ENCODE data around the gene RGS13. TPM values are rescaled to one million over a fixed set of nuclear protein-coding genes. Genes with fewer than 3 reads are reported as not detected.

The RGS13 gene
- not detected for polyA plus RNA-seq (ENCODE audit: insufficient read length in 3 of 3)
- long read RNA-seq, donor 1: 0 reads
- long read RNA-seq, donor 2: 0 reads
- long read RNA-seq, donor 3: 0 reads
- long read RNA-seq, donor 4: 0 reads
- long read RNA-seq, donor 5: 0 reads
- long read RNA-seq, donor 6: 0 reads
- long read RNA-seq, donor 7: 0 reads
- long read RNA-seq, donor 8: 0 reads
- long read RNA-seq, donor 9: 0 reads
- long read RNA-seq, donor 10: 0 reads
- long read RNA-seq, donor 11: 0 reads
- long read RNA-seq, donor 12: 0 reads
- long read RNA-seq, donor 13: 0 reads
- long read RNA-seq, donor 14: 0 reads
- long read RNA-seq, donor 15: 0 reads
- long read RNA-seq, donor 16: 0 reads

- no peak for DNase-seq (ENCODE audit: extremely low read depth in 1 of 11, low read depth in 9 of 11, low spot score in 4 of 11)
These were observed at the start of gene RGS13 for GRCh38 chr1:192635939-192636338. Gene RGS13, plus strand, starts transcription at chr1:192636147. Its CDS starts 8,188 bp downstream, at chr1:192644335.

GRCh38 chr1:192587386-192588266 is 48.3 kb upstream of the RGS13 start:
- no peak for DNase-seq (ENCODE audit: extremely low read depth in 1 of 11, low read depth in 9 of 11, low spot score in 4 of 11)

- no peak for DNase-seq (ENCODE audit: extremely low read depth in 1 of 11, low read depth in 9 of 11, low spot score in 4 of 11)
These were observed 47.4 kb upstream of the RGS13 start for GRCh38 chr1:192588546-192588945.

GRCh38 chr1:192589813-192590212 is 46.1 kb upstream of the RGS13 start:
- DNase-seq (ENCODE audit: extremely low read depth in 1 of 11, low read depth in 9 of 11, low spot score in 4 of 11): no peak

GRCh38 chr1:192592517-192592916 is 43.4 kb upstream of the RGS13 start:
- no peak for DNase-seq (ENCODE audit: extremely low read depth in 1 of 11, low read depth in 9 of 11, low spot score in 4 of 11)

- no peak for DNase-seq (ENCODE audit: extremely low read depth in 1 of 11, low read depth in 9 of 11, low spot score in 4 of 11)
These were observed 42.8 kb upstream of the RGS13 start for GRCh38 chr1:192592981-192593708.

GRCh38 chr1:192595299-192595698 is 40.6 kb upstream of the RGS13 start:
- DNase-seq (ENCODE audit: extremely low read depth in 1 of 11, low read depth in 9 of 11, low spot score in 4 of 11): no peak

GRCh38 chr1:192598589-192598988 is 37.4 kb upstream of the RGS13 start:
- DNase-seq (ENCODE audit: extremely low read depth in 1 of 11, low read depth in 9 of 11, low spot score in 4 of 11): no peak

- DNase-seq (ENCODE audit: extremely low read depth in 1 of 11, low read depth in 9 of 11, low spot score in 4 of 11): no peak
These were observed 35.7 kb upstream of the RGS13 start for GRCh38 chr1:192600275-192600674.

- DNase-seq (ENCODE audit: extremely low read depth in 1 of 11, low read depth in 9 of 11, low spot score in 4 of 11): no peak
These were observed 34.8 kb upstream of the RGS13 start for GRCh38 chr1:192601143-192601542.

GRCh38 chr1:192601567-192601966 is 34.4 kb upstream of the RGS13 start:
- no peak for DNase-seq (ENCODE audit: extremely low read depth in 1 of 11, low read depth in 9 of 11, low spot score in 4 of 11)

- DNase-seq (ENCODE audit: extremely low read depth in 1 of 11, low read depth in 9 of 11, low spot score in 4 of 11): no peak
These were observed 33.2 kb upstream of the RGS13 start for GRCh38 chr1:192602757-192603156.

GRCh38 chr1:192603218-192603787 is 32.6 kb upstream of the RGS13 start:
- DNase-seq (ENCODE audit: extremely low read depth in 1 of 11, low read depth in 9 of 11, low spot score in 4 of 11): no peak

- no peak for DNase-seq (ENCODE audit: extremely low read depth in 1 of 11, low read depth in 9 of 11, low spot score in 4 of 11)
These were observed 30.8 kb upstream of the RGS13 start for GRCh38 chr1:192604979-192605620.

GRCh38 chr1:192608671-192609070 is 27.3 kb upstream of the RGS13 start:
- DNase-seq (ENCODE audit: extremely low read depth in 1 of 11, low read depth in 9 of 11, low spot score in 4 of 11): no peak

- DNase-seq (ENCODE audit: extremely low read depth in 1 of 11, low read depth in 9 of 11, low spot score in 4 of 11): no peak
These were observed 26.6 kb upstream of the RGS13 start for GRCh38 chr1:192609110-192610079.

- no peak for DNase-seq (ENCODE audit: extremely low read depth in 1 of 11, low read depth in 9 of 11, low spot score in 4 of 11)
These were observed 25.6 kb upstream of the RGS13 start for GRCh38 chr1:192610112-192610889.
